Gastroesophageal sphincter (tissue), 4 donors: ENCODE results near the gene ECI1. TPM values are rescaled to one million over a fixed set of nuclear protein-coding genes. Genes with fewer than 3 reads are reported as not detected.
A peak's percentile ranks its signal among the peaks of the same experiment; 100 is the strongest.

Source experiments
- ATAC-seq: fragments of 150-250 bp; one replicate; pipeline ENCODE4 v1.9.1; 2016; ENCODE audit warnings: mild to moderate bottlenecking, moderate library complexity
- H3K27ac ChIP-seq, 4 donors: fragments of 200-600 bp; sonication (generic) in 3 of 4; 1 replicate in 3 of 4; 2 replicates in 1 of 4; pipeline ENCODE4 v1.5.1; 2016 to 2019
- H3K27me3 ChIP-seq: fragments of 200-600 bp; sonication (generic); one replicate; pipeline ENCODE4 v1.5.1; 2019
- H3K36me3 ChIP-seq, 2 donors: fragments of 200-600 bp; sonication (generic); one replicate each; pipeline ENCODE4 v1.5.1; 2019; ENCODE audit warnings: control low read depth in 1 of 2
- H3K4me1 ChIP-seq, 3 donors: fragments of 200-600 bp; sonication (generic); 1 replicate in 2 of 3; 2 replicates in 1 of 3; pipeline ENCODE4 v1.5.1; 2016 to 2019; ENCODE audit warnings: control low read depth in 2 of 3
- H3K4me3 ChIP-seq, 2 donors: fragments of 200-600 bp; sonication (generic); one replicate each; pipeline ENCODE4 v1.5.1; 2019; ENCODE audit warnings: mild to moderate bottlenecking in 1 of 2, moderate library complexity in 1 of 2
- H3K9me3 ChIP-seq, 3 donors: fragments of 200-600 bp; sonication (generic); one replicate each; pipeline ENCODE4 v1.5.1; 2017 to 2019; ENCODE audit warnings: control low read depth in 2 of 3
- CTCF ChIP-seq, 4 experiments: fragments of 200-600 bp in 2 of 4; fragments of 450-650 bp in 2 of 4; sonication (generic) in 1 of 4; IDR thresholded peaks; one replicate each; pipeline ENCODE4 v1.5.1; 2017 to 2019; ENCODE audit warnings: antibody characterized with exemption in 4 of 4, mild to moderate bottlenecking in 2 of 4, moderate library complexity in 2 of 4
- EP300 ChIP-seq: sonication (generic); formaldehyde crosslinking; IDR thresholded peaks from one replicate; pipeline ENCODE4 v1.6.1; 2017; ENCODE audit warnings: antibody characterized with exemption, mild to moderate bottlenecking
- POLR2A ChIP-seq, 2 donors: fragments of 450-650 bp; IDR thresholded peaks; one replicate each; pipeline ENCODE4 v1.6.1; 2017; ENCODE audit warnings: antibody characterized with exemption in 2 of 2, mild to moderate bottlenecking in 2 of 2, moderate library complexity in 1 of 2
- POLR2AphosphoS5 ChIP-seq: sonication (generic); formaldehyde crosslinking; IDR thresholded peaks from one replicate; pipeline ENCODE4 v1.6.1; 2017; ENCODE audit warnings: antibody characterized with exemption
- WGBS, 2 donors: methylation state at CpG; one replicate each; pipeline ENCODE4 v1.1.5; 2018; ENCODE audit warnings: low coverage in 1 of 2; 5-methylcytosine and 5-hydroxymethylcytosine counted together
- total RNA-seq, 4 donors: library from RNA; depleted of rRNA; stranded (reverse); fragments of >200 nt; gene quantifications; one replicate each; pipeline ENCODE4 v1.1.0, GENCODE V29; 2016

Gene ECI1
- 10 to 100 TPM; 41.9 to 85.1 (median 73.8) TPM for total RNA-seq

- 40% methylated on average over 1 of the region's 88 CpGs; no CpG with 5 or more reads in 1 of the 2 donors for WGBS, 2 donors
- H3K9me3 ChIP-seq: no peaks in the 10 kb centered on the region
- H3K4me1 ChIP-seq: peaks cover 3 to 37% (median 6%) of the 10 kb centered on the region in 3 donors
- H3K4me3 ChIP-seq: peak within 1 kb of the TSS; percentile 66 to 85
- H3K27me3 ChIP-seq: no peaks in the 10 kb centered on the region
- TF ChIP-seq CTCF (IDR thresholded peaks at IDR 0.05) (peak in 3 of 4 experiments; percentile 79 to 89 (median 85)), EP300 (no peak), POLR2A (IDR thresholded peaks at IDR 0.05) (peak; percentile 83 to 86), POLR2AphosphoS5 (peak; percentile 84)
- H3K27ac ChIP-seq: peak within 1 kb of the TSS; percentile 71 to 97 (median 94)
- H3K36me3 ChIP-seq: peaks cover 0 to 51% of the 10 kb centered on the region in 2 donors
- ATAC-seq: peak; percentile 98
Measured at GRCh38 chr16:2251296-2252111, at the start of gene ECI1. Gene ECI1 (minus strand): TSS chr16:2251587. CDS start chr16:2251566, 21 bp downstream.

GRCh38 chr16:2299915-2300192 lies 48.5 kb upstream of the ECI1 start:
- TF ChIP-seq POLR2AphosphoS5 (no peak), POLR2A (IDR thresholded peaks at IDR 0.05) (no peak), EP300 (no peak), CTCF (IDR thresholded peaks at IDR 0.05) (no peak)
- WGBS, 2 donors: 36 to 56% methylated on average over 3 to 4 of the region's 10 CpGs
- H3K9me3 ChIP-seq: no peaks in the 10 kb centered on the region
- no peaks in the 10 kb centered on the region for H3K27me3 ChIP-seq
- H3K27ac ChIP-seq: no peak overlapping the region
- no peaks in the 10 kb centered on the region for H3K4me1 ChIP-seq
- peaks cover 0 to 89% of the 10 kb centered on the region in 2 donors for H3K36me3 ChIP-seq
- no peak for ATAC-seq
- H3K4me3 ChIP-seq: no peak overlapping the region

GRCh38 chr16:2299121-2299914 lies 47.9 kb upstream of the ECI1 start:
- Histone ChIP-seq H3K36me3 (peaks cover 0 to 94% of the 10 kb centered on the region in 2 donors), H3K27ac (no peak overlapping the region), H3K27me3 (no peaks in the 10 kb centered on the region), H3K9me3 (no peaks in the 10 kb centered on the region), H3K4me3 (no peak overlapping the region), H3K4me1 (no peaks in the 10 kb centered on the region)
- no peak for ATAC-seq
- no CpG with 5 or more reads among the region's 31 CpGs for WGBS, 2 donors
- no peak for TF ChIP-seq POLR2A (IDR thresholded peaks at IDR 0.05)
- no peak for TF ChIP-seq POLR2AphosphoS5
- TF ChIP-seq CTCF (IDR thresholded peaks at IDR 0.05): no peak
- TF ChIP-seq EP300: no peak

GRCh38 chr16:2298621-2299020 lies 47.2 kb upstream of the ECI1 start:
- no CpG with 5 or more reads among the region's 9 CpGs for WGBS, 2 donors
- H3K4me1 ChIP-seq: no peaks in the 10 kb centered on the region
- TF ChIP-seq POLR2AphosphoS5 (no peak), CTCF (IDR thresholded peaks at IDR 0.05) (no peak), EP300 (no peak), POLR2A (IDR thresholded peaks at IDR 0.05) (no peak)
- H3K9me3 ChIP-seq: no peaks in the 10 kb centered on the region
- H3K27me3 ChIP-seq: no peaks in the 10 kb centered on the region
- no peak overlapping the region for H3K27ac ChIP-seq
- no peak for ATAC-seq
- no peak overlapping the region for H3K4me3 ChIP-seq
- peaks cover 0 to 94% of the 10 kb centered on the region in 2 donors for H3K36me3 ChIP-seq
